ENCODE data around the gene LCMT1. TPM values are rescaled to one million over a fixed set of nuclear protein-coding genes. Genes with fewer than 3 reads are reported as not detected.

Gene LCMT1
- total RNA-seq, 3 donors from 2014 or later (not counting 1 experiment from before 2014, with no cell fraction given), result 28.8 to 49.5 (median 43.0) TPM

DNA sequence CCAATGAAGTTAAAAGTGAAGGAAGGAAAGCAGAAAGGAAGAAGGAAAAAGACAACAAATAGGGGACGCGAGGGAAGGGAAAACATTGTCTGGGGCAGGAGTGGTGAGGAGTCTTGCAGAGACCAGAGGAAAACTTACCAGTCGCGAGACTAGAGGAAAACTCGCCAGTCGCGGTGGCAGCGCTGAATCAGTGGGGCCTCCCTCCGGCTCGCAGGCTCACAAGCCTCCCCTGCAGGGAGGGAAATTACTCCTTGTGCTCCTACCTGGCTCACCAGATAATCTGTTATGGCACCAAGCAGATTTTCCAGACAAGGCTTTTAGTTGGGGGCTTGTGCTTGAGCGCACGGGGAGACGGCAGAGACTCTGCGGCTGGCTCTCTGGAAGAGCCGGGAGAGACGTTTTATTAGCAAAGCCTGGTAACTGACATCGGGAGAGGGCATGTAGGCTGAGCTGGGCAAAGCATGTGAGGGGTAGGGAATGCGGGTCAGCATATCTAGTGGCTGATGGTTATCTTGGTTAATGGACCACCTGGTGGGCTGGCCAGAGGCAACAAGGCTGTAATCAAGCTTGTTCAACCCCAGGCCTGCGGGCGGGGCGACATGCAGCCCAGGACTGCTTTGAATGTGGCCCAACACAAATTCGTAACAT, 37.1 kb downstream of the LCMT1 start:
- no peak for DNase-seq
- TF ChIP-seq, protein P1, sequence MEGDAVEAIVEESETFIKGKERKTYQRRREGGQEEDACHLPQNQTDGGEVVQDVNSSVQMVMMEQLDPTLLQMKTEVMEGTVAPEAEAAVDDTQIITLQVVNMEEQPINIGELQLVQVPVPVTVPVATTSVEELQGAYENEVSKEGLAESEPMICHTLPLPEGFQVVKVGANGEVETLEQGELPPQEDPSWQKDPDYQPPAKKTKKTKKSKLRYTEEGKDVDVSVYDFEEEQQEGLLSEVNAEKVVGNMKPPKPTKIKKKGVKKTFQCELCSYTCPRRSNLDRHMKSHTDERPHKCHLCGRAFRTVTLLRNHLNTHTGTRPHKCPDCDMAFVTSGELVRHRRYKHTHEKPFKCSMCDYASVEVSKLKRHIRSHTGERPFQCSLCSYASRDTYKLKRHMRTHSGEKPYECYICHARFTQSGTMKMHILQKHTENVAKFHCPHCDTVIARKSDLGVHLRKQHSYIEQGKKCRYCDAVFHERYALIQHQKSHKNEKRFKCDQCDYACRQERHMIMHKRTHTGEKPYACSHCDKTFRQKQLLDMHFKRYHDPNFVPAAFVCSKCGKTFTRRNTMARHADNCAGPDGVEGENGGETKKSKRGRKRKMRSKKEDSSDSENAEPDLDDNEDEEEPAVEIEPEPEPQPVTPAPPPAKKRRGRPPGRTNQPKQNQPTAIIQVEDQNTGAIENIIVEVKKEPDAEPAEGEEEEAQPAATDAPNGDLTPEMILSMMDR (IDR thresholded peaks at IDR 0.05), result no peak
- intact Hi-C loops (cut with micrococcal nuclease), result no loop called here
- Mint-ChIP-seq H3K27ac (no peak overlapping the region), H3K4me1 (no peaks in the 10 kb centered on the region), H3K27me3 (ENCODE audit: low read depth in 2 of 2) (no peaks in the 10 kb centered on the region), H3K9me3 (no peaks in the 10 kb centered on the region), H3K36me3 (no peaks in the 10 kb centered on the region), H3K4me3 (no peak overlapping the region)
- Histone ChIP-seq H3K27me3 (ENCODE audit: control insufficient read depth, insufficient read depth, low read length) (no peaks in the 10 kb centered on the region), H3K4me3 (ENCODE audit: low read length) (no peak overlapping the region), H3K27ac (ENCODE audit: low read length) (no peak overlapping the region), H3K4me1 (ENCODE audit: control insufficient read depth, insufficient read depth, low read length) (no peaks in the 10 kb centered on the region), H3K36me3 (ENCODE audit: control insufficient read depth, insufficient read depth, low read length) (peaks cover 16% of the 10 kb centered on the region), H3K9me3 (ENCODE audit: control insufficient read depth, insufficient read depth, low read length) (no peaks in the 10 kb centered on the region)
- WGBS (ENCODE audit: insufficient coverage), result 96% methylated on average over 22 of the region's 22 CpGs
- no peak for ATAC-seq

DNA sequence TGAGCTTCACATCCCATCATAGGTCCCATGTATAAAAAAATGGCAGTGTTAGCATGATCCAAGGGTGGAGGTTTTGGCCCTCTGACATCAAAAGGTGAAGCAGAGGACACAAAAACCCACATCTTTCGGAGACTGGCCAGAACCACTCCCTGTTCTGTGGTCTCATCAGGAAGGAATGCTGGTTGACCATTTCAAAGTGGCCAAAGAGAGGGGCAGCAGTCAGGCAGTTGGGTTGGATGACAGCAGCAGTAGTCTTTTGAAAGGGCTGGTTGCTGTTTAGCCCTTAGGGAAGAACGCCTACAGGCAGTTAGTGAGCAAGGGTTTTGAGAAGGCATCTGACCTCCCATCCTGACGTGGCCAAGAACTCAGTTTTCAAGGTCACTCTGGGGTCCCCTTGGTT, 40.5 kb downstream of the LCMT1 start:
- TF ChIP-seq, protein P1 (IDR thresholded peaks at IDR 0.05), result no peak
- Histone ChIP-seq H3K27me3 (ENCODE audit: control insufficient read depth, insufficient read depth, low read length) (no peaks in the 10 kb centered on the region), H3K27ac (ENCODE audit: low read length) (no peak overlapping the region), H3K4me1 (ENCODE audit: control insufficient read depth, insufficient read depth, low read length) (no peaks in the 10 kb centered on the region), H3K36me3 (ENCODE audit: control insufficient read depth, insufficient read depth, low read length) (peaks cover 11% of the 10 kb centered on the region), H3K4me3 (ENCODE audit: low read length) (no peak overlapping the region), H3K9me3 (ENCODE audit: control insufficient read depth, insufficient read depth, low read length) (no peaks in the 10 kb centered on the region)
- ATAC-seq (no peak), DNase-seq (no peak)
- Mint-ChIP-seq H3K4me3 (no peak overlapping the region), H3K9me3 (no peaks in the 10 kb centered on the region), H3K4me1 (no peaks in the 10 kb centered on the region), H3K36me3 (no peaks in the 10 kb centered on the region), H3K27me3 (ENCODE audit: low read depth in 2 of 2) (no peaks in the 10 kb centered on the region), H3K27ac (no peak overlapping the region)
- WGBS (ENCODE audit: insufficient coverage), result 91% methylated on average over 3 of the region's 3 CpGs
- intact Hi-C loops (cut with micrococcal nuclease), result no loop called here

GRCh38 chr16:25155553-25156460, 44.3 kb downstream of the LCMT1 start:
- DNase-seq (no peak), ATAC-seq (no peak)
- TF ChIP-seq, protein P1 (IDR thresholded peaks at IDR 0.05), result no peak
- no peak overlapping the region for H3K4me3 Mint-ChIP-seq
- no peaks in the 10 kb centered on the region for H3K9me3 ChIP-seq (ENCODE audit: control insufficient read depth, insufficient read depth, low read length)
- H3K4me1 ChIP-seq (ENCODE audit: control insufficient read depth, insufficient read depth, low read length), result no peaks in the 10 kb centered on the region
- H3K36me3 Mint-ChIP-seq, result peaks cover 6% of the 10 kb centered on the region
- no peak overlapping the region for H3K27ac ChIP-seq (ENCODE audit: low read length)
- H3K27me3 ChIP-seq (ENCODE audit: control insufficient read depth, insufficient read depth, low read length), result no peaks in the 10 kb centered on the region
- peaks cover 26% of the 10 kb centered on the region for H3K36me3 ChIP-seq (ENCODE audit: control insufficient read depth, insufficient read depth, low read length)
- WGBS (ENCODE audit: insufficient coverage), result 84% methylated on average over 13 of the region's 13 CpGs
- H3K27me3 Mint-ChIP-seq (ENCODE audit: low read depth in 2 of 2), result no peaks in the 10 kb centered on the region
- H3K9me3 Mint-ChIP-seq, result no peaks in the 10 kb centered on the region
- no peaks in the 10 kb centered on the region for H3K4me1 Mint-ChIP-seq
- H3K27ac Mint-ChIP-seq, result no peak overlapping the region
- intact Hi-C loops (cut with micrococcal nuclease), result no loop called here
- no peak overlapping the region for H3K4me3 ChIP-seq (ENCODE audit: low read length)
